NCI-H1417 (cell line): Measurements from ENCODE around the gene C13orf46.

Experiments used
- DNase-seq, 3 experiments: peaks; one replicate each; lab custom pipeline; 2025; lab: John Stamatoyannopoulos, UW

C13orf46 gene

GRCh38 chr13:113905942-113906341 lies 67.9 kb downstream of the C13orf46 start:
- DNase-seq, result no peak

- DNase-seq, result no peak
Observed at GRCh38 chr13:113905018-113905417, 68.9 kb downstream of the C13orf46 start.

GRCh38 chr13:113904411-113904810 lies 69.5 kb downstream of the C13orf46 start:
- no peak for DNase-seq

- DNase-seq, result no peak
Observed at GRCh38 chr13:113903912-113904311, 70.0 kb downstream of the C13orf46 start.
